DND-41 (cell line): ENCODE results near the gene BICC1.

ENCODE experiments used
- ATAC-seq: fragments of 200-7000 bp; cut with Tn5 transposase; 3 replicates; pipeline ENCODE4 v1.9.1; 2021; ENCODE audit warnings: low read depth; ENCODE audit not compliant: insufficient read depth
- DNase-seq: peaks from one replicate; pipeline ENCODE4 v3.0.0-alpha.2; 2020
- H2AFZ ChIP-seq: 2 replicates; pipeline ENCODE4 v1.6.0; 2012; ENCODE audit warnings: low read depth, low read length
- H3K27ac ChIP-seq: 2 replicates; pipeline ENCODE4 v1.5.1; 2012; ENCODE audit warnings: low read length, inconsistent platforms
- H3K27me3 ChIP-seq: fragments of 200-600 bp; sonication (generic); 2 replicates; pipeline ENCODE4 v1.6.0; 2012; ENCODE audit warnings: low read length, mild to moderate bottlenecking, inconsistent platforms; ENCODE audit not compliant: insufficient read depth, poor library complexity
- H3K36me3 ChIP-seq: 2 replicates; pipeline ENCODE4 v1.5.1; 2012; ENCODE audit warnings: low read length, inconsistent platforms; ENCODE audit not compliant: insufficient read depth
- H3K4me1 ChIP-seq: 2 replicates; pipeline ENCODE4 v1.5.1; 2012; ENCODE audit warnings: mild to moderate bottlenecking, low read length; ENCODE audit not compliant: insufficient read depth
- H3K4me2 ChIP-seq: 2 replicates; pipeline ENCODE4 v1.6.0; 2012; ENCODE audit warnings: mild to moderate bottlenecking, moderate library complexity, low read length, inconsistent platforms; ENCODE audit not compliant: insufficient read depth
- H3K4me3 ChIP-seq, 2 experiments: fragments of 200-600 bp in 1 of 2; shearing (Covaris generic) in 1 of 2; 2 replicates each; pipeline ENCODE4 v1.5.1; 2012 to 2016; ENCODE audit warnings: inconsistent platforms in 2 of 2, low read length in 2 of 2, mild to moderate bottlenecking in 2 of 2, low read depth in 1 of 2, moderate library complexity in 1 of 2
- H3K79me2 ChIP-seq: 2 replicates; pipeline ENCODE4 v1.6.0; 2012; ENCODE audit warnings: low read length, inconsistent platforms; ENCODE audit not compliant: insufficient read depth
- H3K9ac ChIP-seq: 2 replicates; pipeline ENCODE4 v1.6.0; 2012; ENCODE audit warnings: low read depth, mild to moderate bottlenecking, inconsistent platforms, low read length, moderate library complexity
- H3K9me3 ChIP-seq: 2 replicates; pipeline ENCODE4 v1.5.1; 2012; ENCODE audit warnings: low read length, moderate library complexity, mild to moderate bottlenecking, inconsistent platforms; ENCODE audit not compliant: insufficient read depth, severe bottlenecking
- H4K20me1 ChIP-seq: 2 replicates; pipeline ENCODE4 v1.6.0; 2012; ENCODE audit warnings: low read length; ENCODE audit not compliant: insufficient read depth
- EZH2 ChIP-seq: IDR thresholded peaks from 3 replicates; pipeline ENCODE4 v1.6.1; 2012; ENCODE audit warnings: borderline replicate concordance, low read depth, mild to moderate bottlenecking, moderate library complexity, low read length, inconsistent platforms; ENCODE audit not compliant: severe bottlenecking
- TF ChIP-seq, protein P1 (sequence below): IDR thresholded peaks from 2 replicates; pipeline ENCODE4 v1.5.1; 2012; ENCODE audit warnings: borderline replicate concordance, low read length, moderate library complexity, mild to moderate bottlenecking; ENCODE audit not compliant: poor library complexity, severe bottlenecking; ENCODE audit errors: extremely low read depth

Gene BICC1

DNA sequence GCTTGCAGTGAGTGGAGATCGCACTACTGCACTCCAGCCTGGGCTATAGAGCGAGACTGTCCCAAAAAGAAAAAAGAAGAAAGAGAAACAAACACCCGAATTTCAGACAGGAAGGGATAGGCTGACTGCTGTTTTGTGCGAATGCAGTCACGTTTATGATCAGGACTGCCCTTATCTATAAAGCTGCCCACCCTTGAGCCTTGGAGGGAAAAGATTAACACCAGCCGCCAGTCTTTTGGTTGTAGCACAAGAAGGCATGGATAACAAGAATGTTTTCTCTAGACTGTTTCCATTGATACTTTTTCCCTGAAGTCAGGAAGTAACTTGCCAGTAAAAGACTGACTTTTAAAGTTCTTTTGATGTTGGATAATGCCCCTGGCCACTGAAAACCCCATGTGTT is 314.0 kb downstream of the BICC1 start:
- Histone ChIP-seq H3K9ac (no peak overlapping the region), H3K79me2 (no peaks in the 10 kb centered on the region), H2AFZ (no peak overlapping the region), H3K4me1 (no peaks in the 10 kb centered on the region), H3K9me3 (no peaks in the 10 kb centered on the region), H3K27ac (no peak overlapping the region), H4K20me1 (no peaks in the 10 kb centered on the region), H3K4me3 (no peak overlapping the region), H3K36me3 (no peaks in the 10 kb centered on the region), H3K27me3 (no peaks in the 10 kb centered on the region), H3K4me2 (no peak overlapping the region)
- no peak for ATAC-seq
- DNase-seq, result no peak
- TF ChIP-seq EZH2, result no peak
- TF ChIP-seq, protein P1, sequence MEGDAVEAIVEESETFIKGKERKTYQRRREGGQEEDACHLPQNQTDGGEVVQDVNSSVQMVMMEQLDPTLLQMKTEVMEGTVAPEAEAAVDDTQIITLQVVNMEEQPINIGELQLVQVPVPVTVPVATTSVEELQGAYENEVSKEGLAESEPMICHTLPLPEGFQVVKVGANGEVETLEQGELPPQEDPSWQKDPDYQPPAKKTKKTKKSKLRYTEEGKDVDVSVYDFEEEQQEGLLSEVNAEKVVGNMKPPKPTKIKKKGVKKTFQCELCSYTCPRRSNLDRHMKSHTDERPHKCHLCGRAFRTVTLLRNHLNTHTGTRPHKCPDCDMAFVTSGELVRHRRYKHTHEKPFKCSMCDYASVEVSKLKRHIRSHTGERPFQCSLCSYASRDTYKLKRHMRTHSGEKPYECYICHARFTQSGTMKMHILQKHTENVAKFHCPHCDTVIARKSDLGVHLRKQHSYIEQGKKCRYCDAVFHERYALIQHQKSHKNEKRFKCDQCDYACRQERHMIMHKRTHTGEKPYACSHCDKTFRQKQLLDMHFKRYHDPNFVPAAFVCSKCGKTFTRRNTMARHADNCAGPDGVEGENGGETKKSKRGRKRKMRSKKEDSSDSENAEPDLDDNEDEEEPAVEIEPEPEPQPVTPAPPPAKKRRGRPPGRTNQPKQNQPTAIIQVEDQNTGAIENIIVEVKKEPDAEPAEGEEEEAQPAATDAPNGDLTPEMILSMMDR, result no peak

DNA sequence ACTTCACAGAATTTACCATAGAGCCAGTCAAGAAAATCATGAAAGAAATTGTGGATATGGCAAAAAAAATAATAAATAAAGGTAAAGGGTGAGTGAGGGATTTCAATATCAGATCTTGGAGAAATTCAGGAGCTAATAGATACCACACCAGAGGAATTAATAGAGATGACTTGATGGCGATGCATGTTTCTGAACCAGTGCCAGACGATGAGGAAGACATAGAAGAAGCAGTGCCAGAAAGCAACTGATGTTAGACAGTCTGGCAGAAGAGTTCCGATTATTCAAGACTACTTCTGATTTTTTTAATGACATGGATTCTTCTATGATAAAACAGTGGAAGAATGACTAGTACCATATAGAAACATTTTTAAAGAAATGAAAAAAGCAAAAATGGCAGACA is 314.7 kb downstream of the BICC1 start:
- Histone ChIP-seq H3K9me3 (no peaks in the 10 kb centered on the region), H3K4me3 (no peak overlapping the region), H3K36me3 (no peaks in the 10 kb centered on the region), H3K27me3 (no peaks in the 10 kb centered on the region), H4K20me1 (no peaks in the 10 kb centered on the region), H3K9ac (no peak overlapping the region), H3K79me2 (no peaks in the 10 kb centered on the region), H2AFZ (no peak overlapping the region), H3K27ac (no peak overlapping the region), H3K4me2 (no peak overlapping the region), H3K4me1 (no peaks in the 10 kb centered on the region)
- DNase-seq (no peak), ATAC-seq (no peak)
- TF ChIP-seq, protein P1, result no peak
- no peak for TF ChIP-seq EZH2

DNA sequence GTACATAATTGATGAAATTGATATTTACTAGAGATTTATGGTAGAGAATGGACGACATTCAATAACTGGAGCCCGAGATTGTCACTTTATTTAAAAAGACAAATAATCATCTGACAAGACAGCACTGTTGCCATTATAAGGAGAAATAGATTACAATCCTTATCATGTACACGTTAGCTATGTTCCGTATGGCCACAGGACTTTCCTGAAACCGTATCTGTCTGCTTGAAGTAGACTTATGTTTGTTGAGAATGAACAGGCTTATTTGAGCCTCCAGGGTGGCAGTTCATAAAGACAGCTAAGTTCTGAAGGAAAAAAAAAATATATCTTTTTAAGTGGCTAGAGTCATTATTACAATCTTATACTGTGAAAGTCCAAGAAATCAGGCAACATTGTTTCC is 317.2 kb downstream of the BICC1 start:
- no peaks in the 10 kb centered on the region for H3K4me1 ChIP-seq
- DNase-seq, result no peak
- no peaks in the 10 kb centered on the region for H3K9me3 ChIP-seq
- no peak overlapping the region for H2AFZ ChIP-seq
- ATAC-seq, result no peak
- no peaks in the 10 kb centered on the region for H3K27me3 ChIP-seq
- H3K4me3 ChIP-seq, result no peak overlapping the region
- H3K79me2 ChIP-seq, result no peaks in the 10 kb centered on the region
- no peaks in the 10 kb centered on the region for H3K36me3 ChIP-seq
- no peaks in the 10 kb centered on the region for H4K20me1 ChIP-seq
- no peak for TF ChIP-seq EZH2
- TF ChIP-seq, protein P1, result no peak
- no peak overlapping the region for H3K27ac ChIP-seq
- H3K4me2 ChIP-seq, result no peak overlapping the region
- H3K9ac ChIP-seq, result no peak overlapping the region

DNA sequence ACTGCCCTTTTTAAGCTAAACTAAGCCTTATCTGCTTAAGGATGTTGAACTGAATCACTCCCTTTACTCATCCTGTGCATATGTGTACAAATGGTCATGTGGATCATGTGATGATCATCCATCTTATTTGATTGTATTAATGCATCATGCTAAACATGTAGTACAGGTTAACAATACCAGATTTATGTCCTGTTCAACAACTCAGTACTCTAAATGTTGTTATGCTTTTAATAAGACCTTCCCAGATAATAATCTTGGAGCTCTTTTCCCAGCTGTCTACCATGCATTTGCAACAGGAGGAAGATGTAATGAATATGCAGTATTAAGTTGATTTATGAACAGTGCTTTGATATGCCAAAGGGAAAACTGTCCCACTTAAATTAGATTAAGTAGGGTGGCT is 318.0 kb downstream of the BICC1 start:
- Histone ChIP-seq H3K4me3 (no peak overlapping the region), H3K79me2 (no peaks in the 10 kb centered on the region)

More for the DNA sequence above, 318.0 kb downstream of the BICC1 start:
- DNase-seq (no peak), ATAC-seq (no peak)
- H3K9ac ChIP-seq, result no peak overlapping the region
- no peaks in the 10 kb centered on the region for H3K36me3 ChIP-seq
- H2AFZ ChIP-seq, result no peak overlapping the region
- H3K9me3 ChIP-seq, result no peaks in the 10 kb centered on the region
- no peak for TF ChIP-seq EZH2
- TF ChIP-seq, protein P1, result no peak
- H3K27ac ChIP-seq, result no peak overlapping the region
- no peaks in the 10 kb centered on the region for H4K20me1 ChIP-seq
- no peak overlapping the region for H3K4me2 ChIP-seq
- no peaks in the 10 kb centered on the region for H3K27me3 ChIP-seq
- no peaks in the 10 kb centered on the region for H3K4me1 ChIP-seq
